Nucleus accumbens (tissue), 56 donors: Measurements from ENCODE around the gene ROBO3.
A peak's percentile ranks its signal among the peaks of the same experiment; 100 is the strongest.

ENCODE experiments used
- DNase-seq, 56 donors: peaks; one replicate each; lab custom pipeline; 2025; lab: John Stamatoyannopoulos, UW

ROBO3 gene

DNA sequence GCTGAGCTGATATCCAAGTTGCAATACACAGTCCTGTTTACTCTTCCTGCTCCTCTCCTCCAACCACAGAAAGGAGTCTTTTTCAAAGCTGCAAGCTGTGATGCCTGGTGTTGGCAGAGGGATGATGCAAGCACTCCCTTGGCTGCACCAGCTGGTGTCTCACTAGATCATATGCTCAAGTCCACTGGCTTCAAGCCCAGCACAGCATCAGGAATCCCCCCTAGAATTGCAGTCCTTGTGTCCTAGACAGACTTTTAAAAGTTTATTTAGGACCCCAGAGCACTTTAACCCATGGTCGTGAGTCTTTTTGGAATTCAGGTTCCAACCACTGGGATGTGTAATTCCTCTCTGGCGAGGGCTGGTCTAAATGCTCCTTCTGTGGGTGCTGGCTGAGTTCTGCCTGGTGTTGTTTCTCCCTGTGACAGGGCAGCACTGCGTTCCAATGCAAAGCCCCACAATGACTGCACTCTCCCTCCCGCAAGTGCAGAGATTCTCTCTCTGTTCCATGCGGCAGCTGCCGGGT is 51.9 kb downstream of the ROBO3 start:
- DNase-seq, result peak in 48 of 56 donors; percentile 18 to 91 (median 78)

DNA sequence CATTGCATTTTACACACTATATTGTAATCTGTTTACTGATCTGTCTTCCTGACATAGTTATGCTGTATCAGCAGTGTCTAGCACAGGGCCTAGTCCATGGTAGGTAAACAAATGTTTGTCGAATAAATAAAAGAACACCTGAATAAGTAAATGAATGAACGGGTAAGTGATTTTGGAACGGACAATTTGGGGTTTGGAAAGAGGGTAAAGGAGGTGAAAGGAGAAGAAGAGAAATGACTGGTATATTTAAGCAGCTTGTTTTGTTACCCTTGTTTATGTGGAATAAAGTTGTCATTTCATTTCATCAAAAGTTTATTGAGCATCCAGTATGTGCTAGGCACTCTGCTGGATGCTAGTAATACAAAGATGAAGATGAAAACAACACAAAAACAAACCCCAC is 53.7 kb downstream of the ROBO3 start, which contains the start of gene HEPN1:
TSS of gene HEPN1 (plus strand) at position 301 of the 400 bp plus-strand sequence.
- no peak for DNase-seq

DNA sequence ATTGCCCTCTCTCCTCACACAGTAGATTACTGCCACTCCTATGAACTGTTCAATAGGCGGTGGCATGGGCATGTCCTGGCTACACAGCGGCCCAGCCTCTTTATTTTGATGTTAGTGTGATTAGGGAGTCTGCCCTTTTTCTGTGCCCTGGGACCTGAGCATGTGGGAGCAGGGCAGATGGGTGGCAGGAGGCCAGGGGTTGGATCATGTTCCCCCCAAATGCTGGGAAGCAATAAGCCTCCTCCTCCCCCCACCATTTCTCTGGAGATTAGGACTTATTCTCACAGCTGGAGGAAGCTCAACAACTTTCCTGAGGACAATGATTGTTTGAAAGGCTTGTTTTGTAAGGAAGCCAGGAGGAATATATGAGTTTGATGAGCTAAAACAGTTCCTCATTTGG is 54.7 kb downstream of the ROBO3 start:
- peak in 2 of 56 donors; percentile 30 to 31 for DNase-seq

DNA sequence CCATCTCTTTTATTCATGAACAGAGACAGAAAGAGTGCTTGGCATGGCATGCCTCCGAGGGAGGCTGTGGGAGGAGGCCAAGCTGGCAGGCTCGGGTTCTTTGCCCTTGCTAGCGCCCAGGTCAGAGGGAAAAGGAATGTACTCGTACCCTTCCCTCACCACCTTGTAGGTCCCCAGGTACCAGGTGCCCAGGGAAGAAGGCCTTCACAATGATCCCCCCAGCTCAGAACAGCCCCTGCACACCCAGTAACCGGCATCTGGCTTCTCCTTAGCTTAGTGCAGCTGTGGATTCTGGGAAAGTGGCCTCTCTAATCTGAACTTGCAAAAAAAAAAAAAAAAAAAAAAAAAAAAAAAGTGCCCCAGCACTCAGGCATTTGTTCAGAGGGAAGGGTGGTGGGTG is 55.1 kb downstream of the ROBO3 start:
- DNase-seq, result no peak

DNA sequence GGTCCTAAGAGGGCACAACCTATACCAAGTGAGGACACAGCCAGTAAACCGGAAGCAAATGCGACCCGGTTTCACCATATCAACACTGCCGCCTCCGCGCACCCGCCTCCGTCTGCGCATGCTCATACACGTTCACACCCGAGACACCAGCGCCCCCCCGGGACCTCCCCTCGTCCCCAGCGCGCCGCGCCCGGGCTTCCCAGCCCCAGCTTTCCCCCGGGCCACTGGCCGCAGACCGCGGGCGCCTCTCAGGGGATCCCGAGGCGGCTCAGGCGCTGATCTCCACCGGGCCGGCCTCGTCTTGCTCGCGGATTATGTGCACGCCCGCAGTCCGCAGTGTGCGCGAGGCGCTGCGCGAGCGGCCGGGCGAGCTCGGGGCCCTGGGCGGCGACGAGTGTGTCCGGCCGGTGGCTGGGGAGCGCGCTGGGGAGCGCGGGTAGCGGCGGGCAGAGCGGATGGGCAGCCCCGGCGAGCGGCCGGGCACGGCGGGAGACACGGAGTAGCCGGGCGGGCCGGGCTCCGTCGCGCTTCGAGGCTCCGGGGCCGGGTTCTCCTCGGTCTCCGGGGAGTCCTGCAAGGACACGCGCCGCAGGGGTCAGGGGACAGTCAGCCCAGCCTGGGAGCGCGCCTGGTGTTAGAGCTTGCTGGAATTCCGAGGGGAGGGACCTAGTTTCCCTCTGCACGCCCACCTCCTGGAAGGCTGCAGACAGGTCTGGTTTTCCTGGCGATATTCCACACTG is 55.8 kb downstream of the ROBO3 start:
- DNase-seq, result peak in 16 of 56 donors; percentile 23 to 64 (median 32)

DNA sequence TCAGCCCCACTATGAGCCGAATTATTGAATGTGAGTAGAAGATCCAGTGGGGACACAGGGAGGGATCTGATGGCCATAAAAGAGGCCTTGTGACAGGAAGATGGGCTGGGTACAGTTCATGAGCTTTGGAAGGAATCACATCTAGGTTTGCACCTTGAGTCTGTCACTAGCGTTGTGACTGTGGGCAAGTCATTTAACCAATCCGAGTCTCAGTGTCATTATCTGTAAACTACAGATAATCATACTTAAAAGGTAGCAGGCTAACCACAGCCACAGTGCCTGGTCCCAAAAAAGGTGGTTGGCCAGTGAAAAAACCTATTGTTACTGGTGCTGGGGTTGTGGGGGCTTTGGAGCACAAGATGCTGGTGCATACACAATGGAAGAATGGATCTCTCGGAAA is 57.6 kb downstream of the ROBO3 start:
- DNase-seq, result no peak

DNA sequence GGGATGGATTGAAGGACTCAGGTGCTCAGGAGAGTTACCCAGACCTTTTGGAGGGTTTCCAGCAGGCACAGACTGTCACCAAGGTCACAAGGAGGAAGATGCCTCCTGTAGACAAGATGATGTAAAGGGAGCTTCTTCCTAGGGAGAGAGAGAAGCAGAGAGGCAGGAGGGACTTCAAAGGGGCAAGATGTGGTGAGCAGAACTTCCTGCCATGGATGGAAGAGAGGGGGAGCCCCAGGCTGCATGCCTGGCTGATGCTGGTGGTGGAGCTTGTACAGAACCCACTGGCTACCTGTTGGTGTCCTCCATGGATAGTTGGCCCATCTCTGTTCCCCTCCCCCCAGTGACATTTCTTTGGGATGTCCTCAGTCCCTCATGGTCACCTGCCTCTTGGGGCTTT is 58.1 kb downstream of the ROBO3 start:
- DNase-seq, result no peak

DNA sequence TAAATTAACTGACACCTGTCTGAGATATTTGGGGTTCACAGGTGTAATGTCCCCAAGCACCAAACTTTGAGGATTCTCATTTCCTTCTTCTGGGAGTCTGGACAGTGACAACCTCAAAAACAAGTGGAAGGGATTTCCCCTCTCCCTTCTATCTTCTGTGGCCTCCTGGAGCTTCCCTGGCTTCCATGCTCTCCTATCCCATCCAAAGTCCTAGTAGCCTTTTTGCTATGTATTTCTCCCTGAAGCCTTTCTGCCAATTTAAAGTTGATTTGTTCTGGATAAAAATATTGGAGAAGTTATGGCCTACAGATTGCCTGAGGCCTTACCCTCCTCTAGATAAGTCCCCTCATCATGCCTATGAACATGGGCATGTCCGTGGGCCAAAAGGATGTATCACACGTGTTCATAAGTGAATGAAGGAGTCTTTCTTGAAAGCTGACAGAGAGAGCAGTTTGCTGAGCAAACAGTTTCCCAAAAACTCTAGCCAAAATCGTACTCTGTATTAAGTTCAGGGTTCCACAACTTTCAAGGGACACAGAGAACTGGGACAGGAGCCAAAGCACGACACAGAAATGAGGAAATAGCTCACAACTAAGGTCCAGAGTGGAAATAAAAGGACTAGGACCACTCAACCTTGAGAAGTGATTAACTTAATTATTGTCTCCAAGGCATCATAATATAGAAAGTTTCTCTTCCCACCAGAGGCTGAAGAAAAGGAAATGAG is 63.9 kb downstream of the ROBO3 start:
- DNase-seq, result peak in 11 of 56 donors; percentile 12 to 75 (median 30)

DNA sequence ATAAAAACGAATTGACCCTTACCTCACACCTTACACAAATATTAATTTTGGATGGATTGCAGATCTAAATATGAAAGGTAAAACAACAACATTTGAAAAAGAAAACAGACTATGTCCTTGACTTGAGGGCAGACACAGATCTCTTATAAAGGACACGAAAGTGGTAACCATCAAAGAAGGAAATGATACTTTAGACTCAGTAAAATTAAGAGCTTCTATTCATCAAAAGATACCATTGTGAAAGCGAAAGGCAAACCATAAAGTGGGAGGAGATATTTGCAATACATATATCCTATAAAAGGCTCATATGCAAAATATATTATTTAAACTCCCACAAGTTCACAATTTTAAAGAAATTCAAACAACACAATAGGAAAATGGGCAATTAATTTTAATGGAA is 65.6 kb downstream of the ROBO3 start:
- no peak for DNase-seq
